Stomach (tissue), 9 donors: ENCODE measurements around the gene ATP6V1B1. TPM values are rescaled to one million over a fixed set of nuclear protein-coding genes. Genes with fewer than 3 reads are reported as not detected.
A peak's percentile ranks its signal among the peaks of the same experiment; 100 is the strongest.
"Not testable (repeated sequence)": the region's sequence is repeated elsewhere in the genome, so short reads cannot be mapped to it uniquely, and the experiment has no call there.

Experiments used
- DNase-seq, 2 donors: peaks; one replicate each; pipeline versions ENCODE4 v3.0.0 to v3.0.0-alpha.2; 2013 to 2019
- H3K27ac ChIP-seq, 5 donors: fragments of 200-600 bp in 4 of 5; sonication (generic) in 4 of 5; one replicate each; pipeline ENCODE4 v1.5.1; 2013 to 2019; ENCODE audit warnings: mild to moderate bottlenecking in 1 of 5, moderate library complexity in 1 of 5
- H3K27me3 ChIP-seq, 3 donors: fragments of 200-600 bp; sonication (generic); one replicate each; pipeline ENCODE4 v1.5.1; 2017 to 2019; ENCODE audit warnings: mixed run types in 1 of 3
- H3K36me3 ChIP-seq, 4 donors: fragments of 200-600 bp; sonication (generic); 1 replicate in 3 of 4; 2 replicates in 1 of 4; pipeline ENCODE4 v1.5.1; 2016 to 2019
- H3K4me1 ChIP-seq, 4 donors: fragments of 200-600 bp; sonication (generic); one replicate each; pipeline ENCODE4 v1.5.1; 2016 to 2019
- H3K4me3 ChIP-seq, 4 donors: fragments of 200-600 bp; sonication (generic) in 3 of 4; one replicate each; pipeline ENCODE4 v1.5.1; 2016 to 2019; ENCODE audit warnings: mild to moderate bottlenecking in 1 of 4
- H3K9me3 ChIP-seq, 4 donors: fragments of 200-600 bp; sonication (generic); one replicate each; pipeline ENCODE4 v1.5.1; 2016 to 2019
- CTCF ChIP-seq, 7 experiments: fragments of 450-650 bp in 4 of 7; fragments of 200-600 bp in 3 of 7; sonication (generic) in 3 of 7; IDR thresholded peaks; one replicate each; pipeline ENCODE4 v1.5.1; 2016 to 2019; ENCODE audit warnings: antibody characterized with exemption in 7 of 7, control low read depth in 2 of 7, mild to moderate bottlenecking in 1 of 7
- EP300 ChIP-seq: sonication (generic); formaldehyde crosslinking; IDR thresholded peaks from one replicate; pipeline ENCODE4 v1.6.1; 2017; ENCODE audit warnings: antibody characterized with exemption
- POLR2A ChIP-seq, 4 donors: fragments of 450-650 bp; IDR thresholded peaks; one replicate each; pipeline ENCODE4 v1.6.1; 2016; ENCODE audit warnings: antibody characterized with exemption in 4 of 4, control low read depth in 2 of 4, mild to moderate bottlenecking in 1 of 4, moderate library complexity in 1 of 4
- POLR2AphosphoS5 ChIP-seq, 3 donors: sonication (generic); formaldehyde crosslinking; IDR thresholded peaks; one replicate each; pipeline ENCODE4 v1.6.1; 2016; ENCODE audit warnings: antibody characterized with exemption in 3 of 3
- WGBS, 5 donors: extraction: QIAGEN DNeasy Blood & Tissue Kit in 3 of 5; methylation state at CpG; one replicate each; pipeline versions ENCODE4 v1.1.5 to v1.1.7; 2013 to 2018; 5-methylcytosine and 5-hydroxymethylcytosine counted together
- intact Hi-C: fragments of 100-400 bp; cut with DNase I; formaldehyde crosslinking; loops from one replicate; pipeline ENCODE4 v1.15.1; 2023; ENCODE audit warnings: low total_unique reads
- polyA plus RNA-seq, 3 donors: library from polyadenylated mRNA; stranded (reverse); fragments of 200-250 nt; gene quantifications; one replicate each; pipeline ENCODE4 v1.2.3, GENCODE V29; 2013
- total RNA-seq, 5 donors: library from RNA; depleted of rRNA; stranded (reverse); fragments of >200 nt; gene quantifications; one replicate each; pipeline versions ENCODE4 v1.1.0 to v1.2.3, GENCODE V29; 2014 to 2016
- donor health status: healthy with polysubstance abuse.
- donor health status: Bipolar disorder and iron deficiency.
- donor health status: healthy.

Gene ATP6V1B1
- total and polyA plus RNA-seq, 8 donors = 0.35 to 0.55 TPM; not detected in 6

- H3K36me3 ChIP-seq = no peaks in the 10 kb centered on the region
- no peak overlapping the region for H3K4me3 ChIP-seq
- no peak for DNase-seq
- 38 to 66% (median 59%) methylated on average over 2 of the region's 2 CpGs for WGBS, 5 donors
- no peaks in the 10 kb centered on the region for H3K9me3 ChIP-seq
- H3K4me1 ChIP-seq = peaks cover 6 to 24% (median 20%) of the 10 kb centered on the region in 4 donors
- intact Hi-C loops = no loop called here
- no peak overlapping the region for H3K27ac ChIP-seq
- H3K27me3 ChIP-seq = no peaks in the 10 kb centered on the region
- TF ChIP-seq POLR2AphosphoS5 (IDR thresholded peaks at IDR 0.05) (no peak), POLR2A (IDR thresholded peaks at IDR 0.05) (no peak), CTCF (IDR thresholded peaks at IDR 0.05) (no peak), EP300 (no peak)
Measured at GRCh38 chr2:70999362-70999761, 63.7 kb downstream of the ATP6V1B1 start.

- intact Hi-C loops, DNase-seq: not testable (repeated sequence)
- 96 to 99% (median 97%) methylated on average over 8 to 10 of the region's 10 CpGs for WGBS, 5 donors
Measured at GRCh38 chr2:70999931-71000330, 64.2 kb downstream of the ATP6V1B1 start.

GRCh38 chr2:71000780-71001591 is 65.3 kb downstream of the ATP6V1B1 start:
- intact Hi-C loops = no loop called here
- H3K9me3 ChIP-seq = no peaks in the 10 kb centered on the region
- peaks cover 0 to 14% (median 11%) of the 10 kb centered on the region in 4 donors for H3K4me1 ChIP-seq
- TF ChIP-seq CTCF (IDR thresholded peaks at IDR 0.05) (peak in 5 of 7 experiments; percentile 59 to 93 (median 90)), POLR2AphosphoS5 (IDR thresholded peaks at IDR 0.05) (peak in 1 of 3 donors; percentile 54), POLR2A (IDR thresholded peaks at IDR 0.05) (no peak), EP300 (no peak)
- no peaks in the 10 kb centered on the region for H3K27me3 ChIP-seq
- H3K27ac ChIP-seq = peak overlapping the region in 1 of 5 donors; percentile 18
- peak; percentile 80 to 90 for DNase-seq
- WGBS, 5 donors = 22 to 26% (median 25%) methylated on average over 19 to 21 of the region's 21 CpGs
- H3K4me3 ChIP-seq = peak overlapping the region; percentile 19 to 41 (median 24)
- no peaks in the 10 kb centered on the region for H3K36me3 ChIP-seq

More at GRCh38 chr2:70999931-71000330, 64.2 kb downstream of the ATP6V1B1 start:
- H3K4me3 ChIP-seq, H3K27ac ChIP-seq, H3K9me3 ChIP-seq, H3K27me3 ChIP-seq, H3K36me3 ChIP-seq: not testable (repeated sequence)
- H3K4me1 ChIP-seq = peaks cover 6 to 24% (median 19%) of the 10 kb centered on the region in 4 donors

- Histone ChIP-seq H3K4me3 (no peak overlapping the region), H3K36me3 (no peaks in the 10 kb centered on the region), H3K27me3 (no peaks in the 10 kb centered on the region), H3K9me3 (no peaks in the 10 kb centered on the region), H3K27ac (no peak overlapping the region), H3K4me1 (peaks cover 0 to 14% (median 11%) of the 10 kb centered on the region in 4 donors)
- intact Hi-C loops = no loop called here
- TF ChIP-seq EP300 = no peak
- no peak for TF ChIP-seq CTCF (IDR thresholded peaks at IDR 0.05)
- TF ChIP-seq POLR2AphosphoS5 (IDR thresholded peaks at IDR 0.05) = no peak
- TF ChIP-seq POLR2A (IDR thresholded peaks at IDR 0.05) = no peak
- DNase-seq = no peak
- WGBS, 5 donors = 72 to 86% (median 77%) methylated on average over 5 of the region's 5 CpGs
Measured at GRCh38 chr2:71001592-71001927, 65.9 kb downstream of the ATP6V1B1 start.
